Fibroblast of lung (primary cell): ENCODE results near the gene LCN6. TPM values are rescaled to one million over a fixed set of nuclear protein-coding genes. Genes with fewer than 3 reads are reported as not detected.

Experiments
- DNase-seq, 2 donors: peaks; one replicate each; pipeline versions ENCODE4 v3.0.0 to v3.0.0-alpha.2; 2010; ENCODE audit warnings: low read depth in 2 of 2
- H2AFZ ChIP-seq: 2 replicates; pipeline ENCODE4 v1.5.1; 2012; ENCODE audit warnings: low read length, control low read depth, inconsistent platforms
- H3K27ac ChIP-seq: 2 replicates; pipeline ENCODE4 v1.5.1; 2011; ENCODE audit warnings: low read length, control low read depth; ENCODE audit not compliant: insufficient read depth
- H3K27me3 ChIP-seq: 2 replicates; pipeline ENCODE4 v1.5.1; 2011; ENCODE audit warnings: mild to moderate bottlenecking, low read length; ENCODE audit not compliant: control insufficient read depth, insufficient read depth
- H3K36me3 ChIP-seq: 2 replicates; pipeline ENCODE4 v1.5.1; 2011; ENCODE audit warnings: low read length; ENCODE audit not compliant: control insufficient read depth, insufficient read depth
- H3K4me1 ChIP-seq: 2 replicates; pipeline ENCODE4 v1.5.1; 2011; ENCODE audit warnings: low read length; ENCODE audit not compliant: control insufficient read depth, insufficient read depth; ENCODE audit errors: extremely low read depth
- H3K4me2 ChIP-seq: 2 replicates; pipeline ENCODE4 v1.5.1; 2011; ENCODE audit warnings: low read length, control low read depth; ENCODE audit not compliant: insufficient read depth; ENCODE audit errors: extremely low read depth
- H3K4me3 ChIP-seq, 4 experiments: fragments of 200-600 bp in 1 of 4; sonication (generic) in 1 of 4; replicated peaks in 1 of 4; 2 replicates each; pipeline ENCODE4 v1.5.1; 2011 to 2016; ENCODE audit warnings: low read length in 4 of 4, low read depth in 3 of 4, mild to moderate bottlenecking in 3 of 4, control low read depth in 2 of 4, inconsistent platforms in 1 of 4, mixed read lengths in 1 of 4; ENCODE audit not compliant: insufficient read depth in 1 of 4; ENCODE audit errors: control extremely low read depth in 1 of 4
- H3K79me2 ChIP-seq: 2 replicates; pipeline ENCODE4 v1.5.1; 2012; ENCODE audit warnings: mild to moderate bottlenecking, low read length, inconsistent platforms; ENCODE audit not compliant: control insufficient read depth, insufficient read depth
- H3K9ac ChIP-seq: 2 replicates; pipeline ENCODE4 v1.5.1; 2011; ENCODE audit warnings: mild to moderate bottlenecking, low read length, control low read depth; ENCODE audit not compliant: insufficient read depth
- H3K9me3 ChIP-seq: 2 replicates; pipeline ENCODE4 v1.5.1; 2012; ENCODE audit warnings: low read depth, low read length; ENCODE audit not compliant: control insufficient read depth, insufficient read depth
- H4K20me1 ChIP-seq: 2 replicates; pipeline ENCODE4 v1.5.1; 2011; ENCODE audit warnings: low read length; ENCODE audit not compliant: control insufficient read depth, insufficient read depth; ENCODE audit errors: extremely low read depth
- CTCF ChIP-seq, 2 donors: IDR thresholded peaks in 1 of 2; conservative IDR thresholded peaks in 1 of 2; 1 replicate in 1 of 2; 2 replicates in 1 of 2; pipeline ENCODE4 v1.5.1; 2011 to 2012; ENCODE audit warnings: low read length in 2 of 2, control low read depth in 1 of 2, inconsistent platforms in 1 of 2, low read depth in 1 of 2, mild to moderate bottlenecking in 1 of 2
- EZH2 ChIP-seq: IDR thresholded peaks from 2 replicates; pipeline ENCODE4 v1.5.1; 2012; ENCODE audit warnings: low read length, control low read depth, mild to moderate bottlenecking; ENCODE audit errors: missing control alignments
- polyA plus RNA-seq, 2 donors: library from polyadenylated mRNA; depleted of rRNA in 1 of 2; stranded (reverse) in 1 of 2; unstranded in 1 of 2; fragments of >200 nt; gene quantifications; 2 replicates each; pipeline ENCODE4 v1.2.1, GENCODE V29; 2011 to 2012; ENCODE audit warnings: missing spikeins in 1 of 2
- total RNA-seq: library from RNA; depleted of rRNA; stranded (reverse); fragments of >200 nt; gene quantifications from 2 replicates; pipeline ENCODE4 v1.2.1, GENCODE V29; 2014

The LCN6 gene
- total and polyA plus RNA-seq, 2 donors (not counting 1 experiment from before 2014, with no cell fraction given), result not detected

- no peaks in the 10 kb centered on the region for H3K9me3 ChIP-seq
- H3K27me3 ChIP-seq, result peaks cover 13% of the 10 kb centered on the region
- H3K36me3 ChIP-seq, result no peaks in the 10 kb centered on the region
- H3K4me3 ChIP-seq, result no peak overlapping the region
- H3K79me2 ChIP-seq, result no peaks in the 10 kb centered on the region
- H3K4me1 ChIP-seq, result no peaks in the 10 kb centered on the region
- H3K27ac ChIP-seq, result no peak overlapping the region
- no peak for DNase-seq
- H3K9ac ChIP-seq, result no peak overlapping the region
- H3K4me2 ChIP-seq, result no peak overlapping the region
- TF ChIP-seq CTCF (conservative IDR thresholded peaks at IDR 0.05 in 1 of 2, IDR thresholded peaks at IDR 0.05 in 1 of 2; ENCODE audit: low read depth in 1 of 2, low read length in 2 of 2) (no peak), EZH2 (no peak)
- no peak overlapping the region for H2AFZ ChIP-seq
- no peaks in the 10 kb centered on the region for H4K20me1 ChIP-seq
Observed at GRCh38 chr9:136784997-136785361, 36.7 kb upstream of the LCN6 start.

GRCh38 chr9:136784249-136784996, 36.1 kb upstream of the LCN6 start:
- H4K20me1 ChIP-seq, result no peaks in the 10 kb centered on the region
- no peaks in the 10 kb centered on the region for H3K79me2 ChIP-seq
- peak in 1 of 2 donors; percentile 29 for TF ChIP-seq CTCF (conservative IDR thresholded peaks at IDR 0.05 in 1 of 2, IDR thresholded peaks at IDR 0.05 in 1 of 2; ENCODE audit: low read depth in 1 of 2, low read length in 2 of 2)
- TF ChIP-seq EZH2, result no peak
- H3K36me3 ChIP-seq, result no peaks in the 10 kb centered on the region
- H3K27ac ChIP-seq, result no peak overlapping the region
- H3K4me2 ChIP-seq, result no peak overlapping the region
- no peak overlapping the region for H3K9ac ChIP-seq
- H3K4me3 ChIP-seq, result no peak overlapping the region
- no peaks in the 10 kb centered on the region for H3K4me1 ChIP-seq
- H3K27me3 ChIP-seq, result peaks cover 17% of the 10 kb centered on the region
- H2AFZ ChIP-seq, result no peak overlapping the region
- H3K9me3 ChIP-seq, result no peaks in the 10 kb centered on the region
- DNase-seq, result no peak

- no peak overlapping the region for H2AFZ ChIP-seq
- TF ChIP-seq CTCF (conservative IDR thresholded peaks at IDR 0.05 in 1 of 2, IDR thresholded peaks at IDR 0.05 in 1 of 2; ENCODE audit: low read depth in 1 of 2, low read length in 2 of 2) (no peak), EZH2 (no peak)
- H3K4me1 ChIP-seq, result no peaks in the 10 kb centered on the region
- H3K4me2 ChIP-seq, result no peak overlapping the region
- no peak overlapping the region for H3K27ac ChIP-seq
- no peak overlapping the region for H3K9ac ChIP-seq
- H3K4me3 ChIP-seq, result no peak overlapping the region
- no peak for DNase-seq
- H3K27me3 ChIP-seq, result peaks cover 31% of the 10 kb centered on the region
- H3K79me2 ChIP-seq, result no peaks in the 10 kb centered on the region
- H3K9me3 ChIP-seq, result no peaks in the 10 kb centered on the region
- no peaks in the 10 kb centered on the region for H4K20me1 ChIP-seq
- no peaks in the 10 kb centered on the region for H3K36me3 ChIP-seq
Observed at GRCh38 chr9:136782452-136782851, 34.1 kb upstream of the LCN6 start.
